GM19438 (cell line): Measurements from ENCODE around the gene TFF1.
A peak's percentile ranks its signal among the peaks of the same experiment; 100 is the strongest.

ENCODE experiments used
- ATAC-seq: cut with Tn5 transposase; IDR thresholded peaks from one replicate; pipeline ENCODE4 v1.9.1; 2021; ENCODE audit warnings: low read depth; ENCODE audit not compliant: unreplicated experiment

The TFF1 gene

DNA sequence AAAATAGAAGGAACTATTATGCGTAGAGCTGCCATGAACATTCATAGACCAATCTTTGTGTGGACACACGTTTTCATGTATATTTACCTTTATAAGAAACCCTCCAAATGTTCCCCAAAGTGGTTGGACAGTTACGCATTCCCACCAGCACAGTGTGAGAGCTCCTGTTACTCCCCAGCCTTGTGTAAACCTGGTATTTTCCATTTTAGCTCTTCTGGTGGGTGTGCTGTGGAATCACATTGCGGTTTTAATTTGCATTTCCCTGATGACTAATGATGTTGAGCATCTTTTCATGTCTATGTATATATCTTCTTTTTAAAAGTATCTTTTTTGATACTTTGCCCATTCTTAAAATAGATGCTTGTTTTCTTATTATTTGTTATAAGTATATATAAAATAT lies 34.2 kb upstream of the TFF1 start:
- ATAC-seq, result no peak

DNA sequence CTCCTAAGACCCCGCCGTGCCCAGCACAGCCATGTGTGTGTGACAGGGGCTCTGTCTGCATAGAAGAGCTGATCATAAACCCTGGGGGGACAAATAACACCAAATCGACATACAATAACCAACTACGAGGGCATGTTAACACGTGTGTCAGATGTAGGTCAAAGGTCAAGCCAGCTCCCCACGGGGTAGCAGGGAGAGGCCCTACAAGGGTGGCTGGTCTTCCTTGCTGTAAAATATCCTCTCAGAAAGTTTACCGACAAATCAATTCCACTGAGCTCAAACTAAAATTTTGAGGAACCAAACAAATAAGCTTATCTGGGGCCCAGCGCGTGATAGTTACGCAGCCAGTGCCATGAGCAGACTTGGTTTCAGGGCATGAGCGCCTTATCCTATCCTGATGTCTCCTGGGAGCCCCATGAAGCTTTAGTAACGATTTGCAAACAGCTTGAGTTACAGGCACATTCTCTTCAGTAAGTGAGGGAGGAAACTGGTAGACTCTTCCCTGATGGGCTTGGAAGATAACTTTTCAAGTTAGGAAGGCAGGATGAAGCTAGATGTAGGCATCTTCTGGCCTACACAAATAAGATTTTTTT lies 32.2 kb upstream of the TFF1 start:
- ATAC-seq, result no peak

DNA sequence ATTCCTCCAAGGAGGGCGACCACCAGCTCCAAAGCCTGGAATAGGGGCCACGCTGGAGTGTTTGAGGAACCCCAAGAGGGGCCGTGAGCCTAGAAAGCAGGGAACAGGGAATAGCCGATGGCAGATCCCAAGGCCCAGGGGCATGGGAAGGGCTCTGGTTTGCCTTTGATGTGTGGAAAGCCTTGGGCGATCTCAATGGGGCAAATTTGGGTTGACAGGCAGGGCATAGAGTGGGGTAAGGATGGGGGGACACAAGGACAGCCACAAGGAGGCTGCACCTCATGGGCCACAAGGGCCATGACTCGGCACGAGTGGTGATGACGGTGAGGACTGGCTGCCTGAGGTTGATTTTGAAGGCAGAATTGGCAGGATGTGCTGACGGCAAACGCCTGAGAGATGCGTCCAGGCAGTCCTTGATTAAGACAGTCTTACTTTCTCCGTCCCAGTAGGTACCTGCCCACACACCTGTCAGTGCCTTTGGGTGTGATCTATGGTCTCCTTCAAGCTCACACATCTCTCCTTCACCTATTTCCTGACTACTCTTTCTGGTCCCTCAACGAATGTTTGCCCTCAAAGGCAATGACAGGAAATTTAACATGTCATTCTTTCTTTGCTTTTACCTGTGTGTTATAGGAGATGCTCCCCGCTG lies 31.5 kb upstream of the TFF1 start:
- no peak for ATAC-seq

DNA sequence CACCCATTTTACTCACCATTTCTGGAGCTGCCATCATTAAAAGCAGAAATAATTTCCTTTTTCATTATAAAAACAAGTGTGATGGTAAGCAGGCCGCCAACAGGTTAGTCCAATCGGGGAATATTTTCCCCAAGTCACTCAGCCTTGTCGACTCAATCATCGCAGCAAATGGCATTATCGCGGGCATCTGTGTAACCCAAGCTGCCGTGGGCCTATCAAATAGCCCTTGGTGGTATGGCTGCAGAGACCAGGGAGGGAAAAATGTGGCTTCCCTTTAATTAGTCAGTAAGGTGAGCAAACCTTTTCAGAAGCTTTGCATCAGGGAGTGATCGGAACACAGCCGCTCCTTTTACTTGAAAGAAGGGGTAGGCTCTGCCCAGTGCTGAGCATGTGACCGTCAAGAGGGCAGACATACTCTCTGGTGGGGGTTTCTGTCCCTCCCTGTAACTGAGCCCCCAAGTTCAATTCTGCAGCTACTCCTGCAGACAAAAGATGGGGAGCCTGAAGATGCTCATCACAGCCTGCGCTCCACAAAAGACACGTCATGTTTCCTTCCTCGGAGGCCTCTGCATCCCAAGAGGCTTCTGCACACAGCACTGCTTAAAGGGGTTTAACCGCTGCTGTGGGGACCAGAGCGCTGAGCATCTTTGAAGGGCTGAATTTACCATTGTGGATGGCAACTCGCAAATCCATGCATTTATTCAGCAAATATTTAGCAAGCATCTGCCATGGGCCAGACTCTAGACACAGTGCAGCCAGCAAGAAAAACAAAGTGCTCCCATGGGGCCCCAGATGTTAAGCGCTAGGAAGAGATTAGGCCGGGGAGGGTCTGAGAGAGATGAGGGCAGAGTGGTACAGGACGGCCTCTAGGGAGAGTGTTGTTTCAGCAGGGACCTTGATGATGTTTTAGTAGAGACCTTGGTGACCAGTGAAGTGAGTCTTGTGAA lies 30.7 kb upstream of the TFF1 start:
- no peak for ATAC-seq

DNA sequence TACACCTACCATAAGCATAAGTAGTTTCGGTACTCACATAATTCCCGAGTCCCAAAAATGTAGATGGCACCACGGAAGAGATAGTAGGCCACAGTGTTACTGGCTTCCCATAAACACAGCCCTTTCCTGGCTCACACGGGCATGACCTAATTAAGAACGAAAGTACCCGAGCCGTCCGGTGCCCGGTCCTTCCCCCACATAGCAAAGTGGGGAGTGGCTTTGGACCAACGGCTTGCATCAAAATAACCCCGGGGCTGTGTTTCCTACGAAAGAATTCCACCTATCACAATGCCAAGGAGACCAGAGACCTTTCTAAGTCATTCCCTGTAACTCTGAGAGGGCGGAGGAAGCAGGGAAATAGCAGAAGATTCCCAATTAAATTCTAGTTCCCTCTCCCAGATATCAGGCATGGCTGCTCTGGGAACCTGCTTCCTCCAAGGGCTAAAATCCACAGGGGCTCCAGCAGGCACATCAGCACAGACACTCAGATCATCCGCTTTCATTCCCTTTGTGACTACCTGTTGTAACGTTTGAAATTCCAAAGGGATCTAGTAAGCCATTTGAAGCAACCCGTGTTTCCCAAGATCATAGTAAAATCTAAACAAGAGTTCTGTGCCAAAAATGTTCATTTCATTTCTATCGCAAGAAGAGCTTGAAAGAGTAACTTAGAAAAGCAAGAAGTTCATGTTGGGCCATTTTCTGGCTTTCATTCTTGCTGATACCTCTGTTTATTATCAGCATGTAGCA lies 29.7 kb upstream of the TFF1 start, which contains the start of gene TMPRSS3:
Gene TMPRSS3, minus strand, starts transcription at position 148 of the 747 bp plus-strand sequence. CDS start 635 bp downstream, outside the sequence.
- ATAC-seq, result no peak

DNA sequence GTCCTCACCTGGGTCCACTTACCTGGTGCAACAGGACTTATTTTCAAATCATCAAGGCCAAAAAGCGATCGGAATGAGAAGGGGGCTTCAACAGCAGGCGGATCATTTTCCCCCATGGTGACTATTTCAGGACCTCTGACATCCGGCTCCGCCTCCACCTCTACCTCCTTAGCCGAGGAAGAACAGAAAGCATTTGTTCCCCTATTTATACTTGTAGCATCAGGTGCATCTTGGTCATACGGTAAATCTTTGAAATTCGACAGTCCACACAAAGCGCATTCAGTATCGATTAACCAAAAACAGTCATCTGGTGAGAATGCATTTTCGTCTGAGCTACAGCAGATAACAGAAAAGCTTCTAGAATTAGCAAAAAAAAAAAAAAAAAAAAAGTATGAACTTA lies 29.0 kb upstream of the TFF1 start:
- no peak for ATAC-seq

DNA sequence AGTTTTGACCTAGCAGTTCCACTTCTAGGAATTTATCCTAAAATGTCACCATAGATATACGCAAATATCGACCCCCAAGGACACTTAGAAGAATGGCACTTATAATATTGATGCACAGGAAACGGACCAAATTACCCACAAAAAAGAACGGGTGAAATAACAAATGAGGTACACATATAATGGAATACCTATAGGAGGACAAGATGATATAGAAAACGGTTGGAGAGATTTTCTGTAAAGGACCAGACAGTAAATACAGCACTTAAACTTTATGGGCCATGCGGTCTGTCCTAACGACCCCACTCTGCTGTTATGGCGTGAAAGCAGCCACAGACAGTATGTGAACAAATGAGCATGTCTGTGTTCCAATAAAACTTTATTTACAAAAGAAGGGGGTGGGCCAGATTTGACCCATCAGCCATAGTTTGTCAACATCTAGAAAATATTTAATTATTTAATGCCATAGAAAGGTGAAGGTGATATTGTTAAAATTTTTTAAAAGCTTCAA lies 27.2 kb upstream of the TFF1 start:
- ATAC-seq, result no peak

DNA sequence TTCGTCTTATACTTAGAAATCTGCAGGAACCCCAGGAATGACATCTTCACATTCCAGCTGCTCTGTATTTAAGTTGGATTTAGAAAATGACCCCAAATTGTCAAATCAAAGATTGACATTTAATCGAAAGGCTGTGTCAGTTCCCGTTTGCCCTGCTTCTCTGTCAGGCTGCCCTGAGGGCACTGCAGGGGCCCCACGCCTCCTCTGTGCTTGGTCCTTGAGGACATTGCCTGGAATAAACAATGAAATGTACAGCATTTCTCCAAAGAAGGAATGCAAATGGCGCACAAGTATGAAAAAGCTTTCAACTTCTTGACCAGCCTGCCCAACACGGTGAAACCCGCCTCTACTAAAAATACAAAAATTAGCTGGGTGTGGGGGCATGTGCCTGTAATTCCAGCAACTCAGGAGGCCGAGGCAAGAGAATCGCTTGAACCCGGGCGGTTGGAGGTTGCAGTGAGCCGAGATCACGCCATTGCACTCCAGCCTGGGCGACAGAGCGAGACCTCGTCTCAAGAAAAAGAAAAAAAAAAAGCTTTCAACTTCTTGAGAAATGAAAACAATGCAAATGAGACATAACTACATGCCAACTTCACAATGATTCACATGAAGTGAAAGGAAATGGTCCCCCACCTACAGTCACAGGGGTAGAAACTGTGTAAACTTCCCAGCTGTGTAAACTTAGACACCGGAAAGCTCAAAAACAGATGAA lies 26.6 kb upstream of the TFF1 start:
- peak; percentile 75 for ATAC-seq

DNA sequence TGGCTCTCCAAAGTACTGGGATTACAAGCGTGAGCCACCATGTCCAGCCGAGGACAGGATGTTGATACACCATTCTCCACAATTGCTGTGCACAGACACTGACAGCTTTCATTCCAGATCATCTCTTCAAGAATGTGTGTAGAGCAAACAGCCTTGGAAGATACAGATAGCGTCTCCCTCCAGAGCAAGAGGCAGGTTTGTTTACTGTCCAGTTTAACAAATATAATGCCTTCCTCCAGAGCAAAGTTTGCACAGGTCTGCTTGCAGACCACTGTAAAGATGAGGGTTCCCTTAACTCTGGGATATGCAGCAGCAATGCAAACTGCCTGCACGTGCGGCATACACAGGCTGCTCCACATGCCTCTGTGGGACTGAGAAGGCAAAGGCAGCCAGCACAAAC lies 25.0 kb upstream of the TFF1 start:
- no peak for ATAC-seq

DNA sequence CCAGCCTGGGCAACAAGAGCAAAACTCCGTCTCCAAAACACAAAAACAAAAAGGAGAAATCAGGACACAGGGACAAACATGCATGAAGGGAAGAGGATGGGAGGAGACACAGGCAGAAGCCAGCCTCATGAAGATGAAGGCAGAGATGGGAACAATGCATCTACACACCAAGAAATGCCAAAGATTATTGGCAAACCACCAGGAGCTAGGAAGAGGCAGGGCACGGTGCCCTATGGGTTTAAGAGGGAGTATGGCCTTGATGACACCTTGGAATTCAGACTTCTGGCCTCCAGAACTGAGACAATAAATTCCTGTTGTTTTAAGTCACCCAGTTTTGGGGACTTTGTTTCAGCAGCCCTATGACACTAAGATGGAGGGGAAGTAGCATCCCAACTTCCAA lies 24.4 kb upstream of the TFF1 start:
- no peak for ATAC-seq

DNA sequence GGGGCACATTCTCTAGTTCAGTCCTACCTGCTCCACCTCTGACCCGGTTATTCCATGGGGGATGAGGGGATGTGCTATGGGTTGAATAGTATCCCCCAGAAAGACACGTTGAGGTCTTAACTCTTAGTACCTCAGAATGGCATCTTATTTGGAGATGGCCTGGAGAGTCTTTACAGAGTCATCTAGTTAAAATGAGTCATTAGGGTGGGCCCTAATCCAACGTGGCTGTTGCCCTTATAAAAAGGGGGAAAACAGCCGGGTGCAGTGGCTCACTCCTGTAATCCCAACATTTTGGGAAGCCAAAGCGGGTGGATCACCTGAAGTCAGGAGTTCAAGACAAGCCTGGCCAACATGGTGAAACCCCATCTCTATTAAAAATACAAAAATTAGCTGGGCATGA lies 23.9 kb upstream of the TFF1 start:
- no peak for ATAC-seq

DNA sequence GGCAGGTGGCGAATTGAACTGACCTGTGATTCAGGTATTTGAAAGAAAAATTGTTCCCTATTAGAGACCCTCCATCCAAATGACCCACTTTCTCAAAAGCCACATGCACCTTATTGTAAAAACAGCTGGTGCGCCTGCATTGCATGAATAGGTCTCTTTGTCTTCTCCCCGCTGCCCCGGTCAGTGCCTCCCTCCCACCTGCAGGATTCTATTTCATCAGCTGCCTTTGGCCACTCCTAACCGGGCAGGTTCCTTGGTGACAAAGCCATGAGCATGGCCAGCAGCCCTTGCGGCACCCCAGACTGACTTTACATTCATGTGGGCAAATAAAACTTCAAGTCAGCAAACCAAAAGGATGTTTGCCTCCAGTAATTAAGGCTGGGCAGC lies 23.1 kb upstream of the TFF1 start:
- no peak for ATAC-seq

DNA sequence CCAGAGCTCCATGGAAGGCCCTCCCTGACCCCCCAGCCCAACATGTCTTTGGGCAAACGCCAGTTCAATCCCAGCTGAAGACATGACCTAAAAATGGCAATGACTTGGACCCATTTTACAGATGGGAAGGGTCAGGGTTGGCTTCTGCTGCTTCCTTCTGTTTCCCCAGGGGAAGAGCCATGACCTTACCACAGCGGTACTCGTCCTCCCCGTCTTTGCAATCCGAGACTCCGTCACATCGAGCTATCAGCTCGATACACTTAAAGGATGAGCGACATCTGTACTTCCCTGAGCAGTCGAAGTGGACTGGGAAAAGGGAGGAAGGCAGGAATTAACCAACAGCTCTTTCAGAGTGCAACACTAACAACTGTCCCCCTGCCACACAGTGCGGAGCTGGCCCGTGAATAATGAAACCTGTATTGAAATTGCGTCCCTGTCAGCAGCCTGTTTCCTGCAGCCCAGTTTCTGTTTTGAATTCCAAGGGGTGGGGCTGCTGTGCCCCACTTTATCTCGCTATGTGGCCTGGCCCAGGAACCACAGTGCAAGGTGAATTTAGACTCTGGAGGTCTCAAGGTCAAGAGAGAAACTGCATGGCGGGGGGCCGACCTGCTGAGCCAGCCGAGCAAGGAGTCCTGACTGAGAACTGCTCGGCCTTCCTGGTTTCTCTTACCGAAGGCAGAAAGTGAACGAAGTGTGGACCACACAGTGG lies 22.6 kb upstream of the TFF1 start:
- ATAC-seq, result no peak

DNA sequence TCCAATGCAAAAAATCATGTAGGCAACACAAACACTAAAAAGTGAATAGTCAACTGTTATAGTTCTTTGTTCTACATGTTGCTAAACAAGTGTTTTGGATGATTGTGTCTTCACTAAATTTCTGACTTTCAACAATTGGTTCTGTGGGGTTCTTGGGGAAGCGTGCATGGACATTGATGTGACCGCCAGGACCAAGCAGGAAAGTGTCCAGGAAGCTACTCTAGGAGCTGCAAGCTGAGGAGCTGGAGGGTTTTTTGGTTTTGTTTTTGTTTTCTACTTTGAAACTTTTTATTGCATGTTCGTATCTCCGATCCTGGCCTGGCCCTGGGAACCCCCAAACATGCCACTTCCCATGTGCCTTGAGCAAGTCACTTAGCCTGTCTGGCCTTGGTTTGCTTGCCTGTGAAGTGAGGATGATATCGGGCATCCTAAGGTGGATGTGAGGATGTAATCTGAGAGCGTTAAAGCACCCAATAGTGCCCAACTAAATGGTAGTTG lies 21.6 kb upstream of the TFF1 start:
- ATAC-seq, result no peak

DNA sequence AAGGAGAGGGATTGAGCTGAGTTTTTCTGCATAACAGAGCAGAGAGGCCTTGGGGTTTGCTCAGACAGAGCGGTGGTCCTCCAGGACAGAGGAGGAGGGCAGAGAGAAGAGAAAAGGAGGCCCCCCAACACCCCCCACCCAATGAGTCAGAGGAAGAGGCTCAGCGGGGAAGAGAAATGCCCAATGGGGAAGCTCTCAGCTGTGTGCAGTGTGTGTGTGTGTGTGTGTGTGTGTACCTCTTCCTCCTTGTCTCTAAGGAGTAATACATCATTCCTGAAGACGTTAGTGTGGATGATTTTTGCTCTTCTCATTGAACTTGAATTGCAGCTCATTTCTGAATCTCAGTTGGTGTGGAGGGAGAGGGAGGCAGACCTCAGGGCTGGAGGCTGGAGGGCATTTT lies 20.8 kb upstream of the TFF1 start:
- no peak for ATAC-seq

DNA sequence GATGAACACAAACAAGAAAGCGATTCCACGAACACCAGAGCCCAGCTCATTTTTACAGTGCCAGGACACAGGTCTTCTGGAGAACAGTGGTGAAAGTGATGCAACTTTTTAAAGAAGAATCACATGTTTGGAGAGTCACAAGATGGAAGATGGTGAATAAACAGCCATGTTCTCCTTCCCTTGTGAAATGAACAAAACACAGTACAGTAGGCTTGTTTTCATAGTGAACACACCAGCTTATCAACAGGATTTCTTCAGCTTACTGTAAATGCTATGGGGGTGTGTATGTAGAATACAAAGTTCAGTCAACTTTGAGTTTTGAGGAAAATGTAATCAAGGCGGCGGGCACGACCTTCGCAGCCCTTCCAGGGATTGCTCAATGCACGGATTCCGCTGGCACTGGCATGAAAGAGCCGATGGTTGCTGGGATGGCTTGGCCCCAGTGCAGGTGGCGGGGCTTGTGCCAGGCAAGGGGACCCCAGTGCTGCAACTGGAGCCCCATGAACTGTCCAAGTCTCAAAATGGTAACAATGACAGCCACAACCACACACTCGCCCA lies 19.8 kb upstream of the TFF1 start:
- no peak for ATAC-seq

DNA sequence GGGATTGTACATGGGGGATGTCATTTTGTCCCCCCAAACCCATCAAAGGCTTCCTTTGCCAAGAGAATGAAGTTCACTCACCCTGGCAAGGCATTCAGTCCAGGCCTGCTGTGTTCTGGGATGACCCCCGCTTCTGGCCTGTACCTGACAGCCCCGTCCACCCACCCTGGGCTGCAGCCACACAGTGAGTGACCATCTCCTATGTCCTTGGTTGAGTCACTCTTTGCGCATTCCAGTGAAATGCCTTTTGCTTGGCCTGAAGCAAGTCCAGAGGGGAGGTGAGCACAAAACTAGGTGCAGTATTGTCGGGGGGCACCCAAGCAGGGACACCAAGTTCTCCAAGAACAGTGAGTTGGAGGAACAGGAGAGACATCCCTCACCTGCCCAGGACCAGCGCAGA lies 19.3 kb upstream of the TFF1 start:
- no peak for ATAC-seq

DNA sequence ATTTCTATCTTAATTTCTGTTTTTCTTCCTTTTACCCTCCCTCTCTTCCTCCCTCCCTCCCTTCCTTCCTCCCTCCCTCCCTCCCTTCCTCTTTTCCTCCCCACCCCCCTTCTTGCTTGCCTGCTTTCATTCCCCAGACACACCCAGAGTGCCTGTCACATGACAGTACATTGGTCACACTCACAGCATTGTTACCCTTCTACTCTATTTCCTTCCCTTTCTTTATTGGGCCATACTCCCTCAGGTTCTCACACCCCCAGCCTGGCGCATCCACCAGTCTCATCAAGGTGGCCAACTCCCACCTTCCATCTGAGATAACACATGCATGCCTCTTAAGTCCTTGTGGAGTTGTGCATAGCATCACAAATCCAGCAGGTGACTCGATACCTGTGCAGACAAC lies 18.7 kb upstream of the TFF1 start:
- ATAC-seq, result no peak
